NCI-H345 treated with DMSO at 0.1 percent for 48 hours (cell line): ENCODE results near the gene SLC6A3.

Source experiments
- DNase-seq: peaks from one replicate; lab custom pipeline; 2025; ENCODE audit not compliant: unreplicated experiment; lab: John Stamatoyannopoulos, UW

Gene SLC6A3

GRCh38 chr5:1409381-1410110, 35.7 kb downstream of the SLC6A3 start:
- DNase-seq, result no peak

GRCh38 chr5:1406681-1407640, 38.3 kb downstream of the SLC6A3 start:
- DNase-seq, result no peak

GRCh38 chr5:1405539-1406530, 39.4 kb downstream of the SLC6A3 start:
- DNase-seq, result no peak

GRCh38 chr5:1405121-1405520, 40.1 kb downstream of the SLC6A3 start:
- DNase-seq, result no peak

GRCh38 chr5:1404062-1404461, 41.2 kb downstream of the SLC6A3 start:
- DNase-seq, result no peak

- DNase-seq, result no peak
These were observed 42.5 kb downstream of the SLC6A3 start for GRCh38 chr5:1402611-1403255.

- peak; percentile 45 for DNase-seq
These were observed 43.6 kb downstream of the SLC6A3 start for GRCh38 chr5:1401536-1402138.

- DNase-seq, result no peak
These were observed 44.3 kb downstream of the SLC6A3 start for GRCh38 chr5:1400936-1401335.

GRCh38 chr5:1400211-1400855, 44.9 kb downstream of the SLC6A3 start:
- peak; percentile 62 for DNase-seq

GRCh38 chr5:1399737-1400136, 45.5 kb downstream of the SLC6A3 start:
- no peak for DNase-seq

- no peak for DNase-seq
These were observed 48.9 kb downstream of the SLC6A3 start for GRCh38 chr5:1396293-1396816.

- no peak for DNase-seq
These were observed 50.1 kb downstream of the SLC6A3 start for GRCh38 chr5:1394881-1395860.

GRCh38 chr5:1393571-1394501, 51.4 kb downstream of the SLC6A3 start:
- DNase-seq, result no peak

- no peak for DNase-seq
These were observed 52.3 kb downstream of the SLC6A3 start for GRCh38 chr5:1392801-1393565.

- DNase-seq, result no peak
These were observed 53.0 kb downstream of the SLC6A3 start for GRCh38 chr5:1392261-1392660.

GRCh38 chr5:1391691-1392090, 53.5 kb downstream of the SLC6A3 start:
- DNase-seq, result no peak
